Measurements from ENCODE around the gene PHYHIPL. TPM values are rescaled to one million over a fixed set of nuclear protein-coding genes. Genes with fewer than 3 reads are reported as not detected.

PHYHIPL gene
- total and polyA plus RNA-seq, 2 of the 4 experiments (the other 2 are of a cell fraction) = not detected

DNA sequence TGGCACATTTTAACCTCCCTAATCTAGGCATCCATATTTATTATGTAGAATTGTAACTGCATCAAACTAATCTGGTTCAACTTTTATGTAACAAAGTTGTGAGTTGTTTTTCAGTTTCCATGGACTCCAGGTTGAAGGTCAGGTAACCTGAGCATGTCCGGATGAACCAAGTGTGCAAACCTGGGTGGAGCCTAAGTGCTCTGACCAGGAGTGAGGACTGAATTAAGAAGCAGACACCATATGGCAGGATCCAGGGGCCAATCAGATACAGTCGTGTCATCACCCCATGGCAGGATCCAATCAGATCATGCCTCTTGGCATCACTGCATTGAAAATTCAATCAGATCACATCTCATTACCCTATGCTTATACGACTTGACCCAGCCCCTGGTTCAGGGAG, 41.2 kb upstream of the PHYHIPL start:
- CTCF ChIA-PET = no interaction called here

More for the DNA sequence above, 41.2 kb upstream of the PHYHIPL start:
- no peak overlapping the region for H3K4me3 ChIP-seq (ENCODE audit: insufficient read depth, low read depth, low read length)
- H2AK5ac ChIP-seq (ENCODE audit: low read depth, low read length) = no peak overlapping the region
- no peaks in the 10 kb centered on the region for H3K79me1 ChIP-seq (ENCODE audit: low read depth in 1 of 2, low read length in 2 of 2)
- 100% methylated on average over 1 of the region's 3 CpGs; no CpG with 5 or more reads in 1 of the 2 experiments for WGBS, 2 experiments (ENCODE audit: extremely low coverage in 2 of 2, insufficient read length in 1 of 2)
- TF ChIP-seq, protein P1, sequence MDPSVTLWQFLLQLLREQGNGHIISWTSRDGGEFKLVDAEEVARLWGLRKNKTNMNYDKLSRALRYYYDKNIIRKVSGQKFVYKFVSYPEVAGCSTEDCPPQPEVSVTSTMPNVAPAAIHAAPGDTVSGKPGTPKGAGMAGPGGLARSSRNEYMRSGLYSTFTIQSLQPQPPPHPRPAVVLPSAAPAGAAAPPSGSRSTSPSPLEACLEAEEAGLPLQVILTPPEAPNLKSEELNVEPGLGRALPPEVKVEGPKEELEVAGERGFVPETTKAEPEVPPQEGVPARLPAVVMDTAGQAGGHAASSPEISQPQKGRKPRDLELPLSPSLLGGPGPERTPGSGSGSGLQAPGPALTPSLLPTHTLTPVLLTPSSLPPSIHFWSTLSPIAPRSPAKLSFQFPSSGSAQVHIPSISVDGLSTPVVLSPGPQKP (IDR thresholded peaks at IDR 0.05; ENCODE audit: borderline replicate concordance, low read depth, low read length) = no peak
- no peak for TF ChIP-seq RCOR1 (IDR thresholded peaks at IDR 0.05; ENCODE audit: insufficient replicate concordance, low read length)
- TF ChIP-seq MXI1 (IDR thresholded peaks at IDR 0.05; ENCODE audit: borderline replicate concordance, low read depth, low read length) = no peak
- no peak for TF ChIP-seq MAZ (IDR thresholded peaks at IDR 0.05; ENCODE audit: borderline replicate concordance, low read depth, low read length)
- no peak for TF ChIP-seq BHLHE40 (IDR thresholded peaks at IDR 0.05; ENCODE audit: low read depth, low read length)
- no peak for TF ChIP-seq NFE2L2 (IDR thresholded peaks at IDR 0.05; ENCODE audit: low read depth, low read length)
- no peak for TF ChIP-seq MAFK (IDR thresholded peaks at IDR 0.05; ENCODE audit: low read depth, low read length)
- TF ChIP-seq POLR2A (IDR thresholded peaks at IDR 0.05; ENCODE audit: low read depth, low read length) = no peak
- no peak for TF ChIP-seq FOS (IDR thresholded peaks at IDR 0.05; ENCODE audit: low read depth, low read length)
- TF ChIP-seq CHD1 (IDR thresholded peaks at IDR 0.05; ENCODE audit: low read depth, low read length) = no peak
- TF ChIP-seq SMC3 (IDR thresholded peaks at IDR 0.05; ENCODE audit: low read depth, low read length) = no peak
- TF ChIP-seq USF2 (IDR thresholded peaks at IDR 0.05; ENCODE audit: low read depth, low read length) = no peak
- TF ChIP-seq, protein P2, sequence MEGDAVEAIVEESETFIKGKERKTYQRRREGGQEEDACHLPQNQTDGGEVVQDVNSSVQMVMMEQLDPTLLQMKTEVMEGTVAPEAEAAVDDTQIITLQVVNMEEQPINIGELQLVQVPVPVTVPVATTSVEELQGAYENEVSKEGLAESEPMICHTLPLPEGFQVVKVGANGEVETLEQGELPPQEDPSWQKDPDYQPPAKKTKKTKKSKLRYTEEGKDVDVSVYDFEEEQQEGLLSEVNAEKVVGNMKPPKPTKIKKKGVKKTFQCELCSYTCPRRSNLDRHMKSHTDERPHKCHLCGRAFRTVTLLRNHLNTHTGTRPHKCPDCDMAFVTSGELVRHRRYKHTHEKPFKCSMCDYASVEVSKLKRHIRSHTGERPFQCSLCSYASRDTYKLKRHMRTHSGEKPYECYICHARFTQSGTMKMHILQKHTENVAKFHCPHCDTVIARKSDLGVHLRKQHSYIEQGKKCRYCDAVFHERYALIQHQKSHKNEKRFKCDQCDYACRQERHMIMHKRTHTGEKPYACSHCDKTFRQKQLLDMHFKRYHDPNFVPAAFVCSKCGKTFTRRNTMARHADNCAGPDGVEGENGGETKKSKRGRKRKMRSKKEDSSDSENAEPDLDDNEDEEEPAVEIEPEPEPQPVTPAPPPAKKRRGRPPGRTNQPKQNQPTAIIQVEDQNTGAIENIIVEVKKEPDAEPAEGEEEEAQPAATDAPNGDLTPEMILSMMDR (conservative IDR thresholded peaks at IDR 0.05; ENCODE audit: low read depth, low read length) = no peak
- TF ChIP-seq CEBPB (IDR thresholded peaks at IDR 0.05; ENCODE audit: low read depth, low read length) = no peak
- TF ChIP-seq RAD21 (IDR thresholded peaks at IDR 0.05; ENCODE audit: low read length) = no peak
- no peak for TF ChIP-seq RFX5 (IDR thresholded peaks at IDR 0.05; ENCODE audit: low read depth, low read length)
- POLR2A ChIA-PET (ENCODE audit: unreplicated experiment) = no interaction called here
- H3K36me3 ChIP-seq (ENCODE audit: control insufficient read depth, insufficient read depth, low read length) = no peaks in the 10 kb centered on the region
- no peak for ATAC-seq (ENCODE audit: low read depth)
- no peak overlapping the region for H4K8ac ChIP-seq (ENCODE audit: low read depth in 2 of 2, low read length in 2 of 2)
- intact Hi-C loops (cut with micrococcal nuclease) (no loop called here), in situ Hi-C loops (cut with MboI; ENCODE audit: low sequenced_read_pairs) (no loop called here), dilution Hi-C loops (cut with HindIII; ENCODE audit: low sequenced_read_pairs, unreplicated experiment) (no loop called here)
- no peak overlapping the region for H3K14ac ChIP-seq (replicated peaks; ENCODE audit: low read depth, low read length)
- no peaks in the 10 kb centered on the region for H3K27me3 ChIP-seq (ENCODE audit: control insufficient read depth, insufficient read depth, low read length)
- H3K4me1 ChIP-seq (ENCODE audit: control insufficient read depth, insufficient read depth, low read length) = no peaks in the 10 kb centered on the region
- no peak overlapping the region for H3K4me2 ChIP-seq (ENCODE audit: low read depth, low read length)
- H3K27ac ChIP-seq (ENCODE audit: insufficient read depth, low read length) = no peak overlapping the region
- no peak for DNase-seq
- H4K91ac ChIP-seq (ENCODE audit: insufficient read depth, low read depth, low read length) = no peak overlapping the region
- H3K9me3 ChIP-seq (ENCODE audit: control insufficient read depth, insufficient read depth, low read length) = no peaks in the 10 kb centered on the region
- H3K56ac ChIP-seq (ENCODE audit: extremely low read depth, insufficient read depth, low read length) = no peak overlapping the region
- BruUV-seq (replicated peaks) = no TSS peak
- H4K20me1 ChIP-seq (ENCODE audit: insufficient read depth, low read length) = no peaks in the 10 kb centered on the region
- no peak overlapping the region for H2AK9ac ChIP-seq (replicated peaks; ENCODE audit: low read depth, low read length, poor library complexity)
- H2AFZ ChIP-seq (replicated peaks; ENCODE audit: low read length, poor library complexity) = no peak overlapping the region
- H2BK20ac ChIP-seq (ENCODE audit: low read depth, low read length) = no peak overlapping the region
- H4K5ac ChIP-seq (ENCODE audit: low read depth, low read length) = no peak overlapping the region
- H2BK120ac ChIP-seq (ENCODE audit: low read depth, low read length) = no peak overlapping the region
- H3K23ac ChIP-seq (ENCODE audit: low read depth, low read length) = no peak overlapping the region
- H2BK5ac ChIP-seq (ENCODE audit: low read depth, low read length, poor library complexity, severe bottlenecking) = no peak overlapping the region
- no peak overlapping the region for H3K9ac ChIP-seq (ENCODE audit: low read depth, low read length)
- no peak overlapping the region for H2BK15ac ChIP-seq (ENCODE audit: low read depth, low read length)
- no peak overlapping the region for H3K18ac ChIP-seq (ENCODE audit: low read depth, low read length)
- H3K9me1 ChIP-seq (ENCODE audit: insufficient read depth, low read length) = no peaks in the 10 kb centered on the region
- H3K4ac ChIP-seq (ENCODE audit: low read depth, low read length) = no peak overlapping the region
